HuH-7 (cell line): ENCODE measurements around the gene LRRC74B.

ENCODE experiments used
- DNase-seq: peaks from one replicate; pipeline ENCODE4 v3.0.0; 2011; ENCODE audit warnings: low spot score

Gene LRRC74B

DNA sequence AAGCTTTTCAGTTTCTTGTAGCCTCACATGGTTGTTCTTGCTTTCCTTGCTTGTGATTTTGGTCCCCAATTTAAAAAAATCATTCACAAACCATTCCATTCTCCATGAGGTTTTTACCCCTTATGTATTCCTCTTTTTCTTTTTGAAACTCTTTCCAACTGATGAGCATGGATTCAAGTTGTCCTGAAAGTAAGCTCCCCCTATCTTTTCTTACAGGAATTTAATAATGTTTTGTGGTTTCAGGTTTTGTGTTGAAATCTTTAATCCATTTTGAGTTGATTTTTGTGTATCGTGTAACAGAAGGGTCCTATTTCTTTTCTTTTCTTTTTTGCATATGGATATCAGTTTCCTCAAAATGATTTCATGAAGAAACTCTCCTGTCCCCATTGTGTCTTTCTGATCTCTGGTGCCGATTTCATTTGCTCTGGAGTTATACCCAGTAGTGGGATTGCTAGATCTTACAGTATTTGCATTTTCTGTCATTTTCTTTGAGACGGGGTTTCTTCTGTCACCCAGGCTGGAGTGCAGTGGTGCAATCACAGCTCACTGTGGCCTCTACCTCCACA lies 58.5 kb downstream of the LRRC74B start:
- DNase-seq = no peak

DNA sequence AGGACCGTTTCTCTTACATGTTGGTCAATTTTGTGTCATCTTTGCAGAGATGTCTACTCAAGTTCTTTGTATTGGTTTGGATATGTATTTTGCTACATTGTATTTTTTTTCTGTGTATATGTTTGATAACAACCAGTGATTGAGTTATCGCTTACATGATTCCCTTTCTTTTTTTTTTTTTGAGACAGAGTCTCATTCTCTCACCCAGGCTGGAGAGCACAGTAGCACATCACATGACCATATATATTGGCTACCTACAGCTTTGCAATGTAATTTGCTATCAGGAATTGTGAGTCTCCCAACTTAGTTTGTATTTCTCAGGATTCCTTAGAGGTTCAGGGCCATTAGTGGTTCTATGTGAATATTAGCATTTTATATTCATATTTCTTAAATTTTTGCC lies 59.5 kb downstream of the LRRC74B start:
- no peak for DNase-seq

DNA sequence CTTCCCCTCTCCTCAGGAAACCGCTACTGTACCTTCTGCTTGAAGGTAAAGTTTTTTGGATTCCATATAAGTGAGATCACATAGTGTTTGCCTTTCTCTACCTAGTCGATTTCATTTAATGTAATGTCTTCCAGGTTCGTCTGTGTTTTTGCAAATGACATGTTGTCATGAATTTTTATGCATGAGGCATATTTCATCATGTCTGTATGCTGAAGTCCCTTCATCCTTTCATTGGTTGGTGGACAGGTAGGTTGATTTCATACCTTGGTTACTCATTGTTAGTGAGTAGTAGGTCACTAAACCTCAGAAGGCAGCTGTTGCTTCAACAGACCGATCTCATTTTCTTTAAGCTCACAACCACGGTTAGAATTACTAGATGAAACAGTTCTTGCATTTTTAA lies 60.3 kb downstream of the LRRC74B start:
- DNase-seq = no peak

DNA sequence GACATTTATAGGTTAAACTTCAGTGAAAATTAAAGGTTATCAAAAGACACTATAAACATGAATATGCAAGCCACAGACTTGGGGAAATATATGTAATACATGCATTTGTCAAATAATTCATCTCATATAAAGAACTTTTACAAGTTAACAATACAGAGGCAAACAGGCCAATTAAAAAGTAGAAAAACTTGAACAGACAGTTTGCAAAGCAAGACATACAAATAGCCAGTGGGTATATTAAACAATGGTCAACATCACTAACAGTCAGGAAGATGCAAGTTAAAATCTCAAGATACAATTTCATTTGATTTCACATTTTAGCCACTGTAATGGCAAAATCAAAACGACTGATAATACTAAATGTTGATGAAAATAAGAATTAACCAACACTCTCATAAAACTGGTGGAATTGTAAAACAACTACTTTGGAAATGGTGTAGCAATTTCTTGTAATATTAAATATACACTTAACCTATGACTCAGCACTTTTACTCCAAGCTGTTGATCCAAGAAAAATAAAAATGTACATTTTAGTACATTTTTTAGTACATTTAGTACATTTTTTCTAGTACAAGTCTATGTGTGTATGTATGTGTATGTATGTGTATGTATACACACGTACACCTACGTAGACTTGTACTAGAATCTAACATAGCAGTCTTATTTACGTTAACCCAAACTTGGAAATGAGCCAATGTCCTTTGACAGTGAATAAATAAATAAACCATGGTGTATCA lies 62.8 kb downstream of the LRRC74B start:
- no peak for DNase-seq
